EL (cell line): ENCODE results near the gene SYT13.

Experiments
- DNase-seq: peaks from one replicate; pipeline ENCODE4 v3.0.0-alpha.2; 2016

Gene SYT13

DNA sequence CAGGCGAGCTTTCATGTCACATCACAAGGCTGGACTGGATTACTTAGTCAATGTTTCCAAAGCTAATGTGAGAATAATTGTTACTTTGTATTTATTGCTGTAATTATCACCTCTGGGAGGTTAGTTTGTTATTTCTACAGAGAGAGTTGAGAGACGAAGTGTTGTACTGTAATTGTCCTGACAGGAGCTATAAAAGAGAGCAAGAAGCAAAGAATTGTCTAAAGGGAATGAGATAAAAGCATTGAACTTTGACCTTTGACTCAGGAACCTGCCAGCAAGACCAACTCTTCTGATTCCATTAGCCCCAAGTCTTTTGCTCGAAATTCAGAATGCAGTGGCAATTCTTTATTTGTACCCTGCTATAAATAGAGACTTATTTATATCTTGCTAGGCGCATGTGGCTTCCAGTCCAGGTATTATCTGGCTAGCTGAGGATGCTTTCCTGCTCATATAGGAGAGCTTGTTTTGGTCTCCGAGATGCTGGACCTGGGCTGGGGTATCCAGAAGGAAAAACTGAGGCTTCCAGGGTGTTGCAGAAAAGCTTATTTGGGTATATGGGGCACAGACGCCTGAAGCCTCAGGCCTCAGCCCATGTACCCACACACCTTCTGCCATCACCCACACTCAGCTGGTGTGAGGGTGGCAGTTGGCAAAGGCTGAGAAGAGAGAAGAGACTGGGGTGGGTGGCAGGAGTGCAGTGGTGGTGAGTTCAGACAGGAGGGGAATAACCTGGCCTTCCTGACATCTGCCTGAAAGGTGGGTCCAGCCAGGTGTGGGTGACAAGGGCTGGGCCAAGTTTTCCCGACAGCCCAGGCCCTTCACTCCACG is 40.7 kb downstream of the SYT13 start:
- no peak for DNase-seq

DNA sequence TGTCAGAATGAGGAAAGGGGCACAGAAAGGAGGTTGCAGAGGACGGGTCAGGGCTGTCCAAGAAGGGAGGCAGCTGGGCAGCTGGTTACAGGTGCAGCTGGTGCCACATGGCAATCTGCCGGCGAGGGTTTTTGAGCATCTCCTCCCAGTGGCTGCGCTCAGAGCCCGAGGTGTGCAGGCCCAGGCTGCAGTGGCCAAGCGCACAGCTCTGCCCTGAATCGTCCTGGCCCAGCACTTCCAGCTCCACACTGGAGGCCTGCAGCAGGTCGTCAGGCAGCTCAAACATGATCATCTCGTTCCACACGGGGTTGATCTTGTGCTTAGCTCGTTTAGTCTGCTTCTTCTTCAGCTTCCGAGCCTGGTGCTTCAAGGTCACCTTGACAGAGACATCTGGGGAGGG is 42.2 kb downstream of the SYT13 start:
- DNase-seq = no peak

DNA sequence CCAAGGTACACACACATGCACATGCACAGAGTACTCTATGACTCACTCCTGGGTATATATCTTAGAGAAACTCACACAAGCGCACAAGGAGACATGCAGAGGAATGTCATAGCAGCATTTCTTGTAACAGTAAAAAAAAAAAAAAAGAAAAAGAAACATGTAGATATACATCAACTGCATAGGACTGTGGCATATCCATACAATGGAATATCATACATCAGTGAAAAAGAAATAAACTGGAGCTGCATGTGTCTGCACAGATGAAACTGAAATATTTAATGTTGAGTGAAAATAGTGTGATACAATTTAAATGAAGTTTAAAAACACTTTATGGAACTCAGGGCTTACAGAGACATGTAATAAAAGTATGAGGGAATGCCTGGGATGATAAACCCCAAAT is 46.4 kb downstream of the SYT13 start:
- DNase-seq = no peak

DNA sequence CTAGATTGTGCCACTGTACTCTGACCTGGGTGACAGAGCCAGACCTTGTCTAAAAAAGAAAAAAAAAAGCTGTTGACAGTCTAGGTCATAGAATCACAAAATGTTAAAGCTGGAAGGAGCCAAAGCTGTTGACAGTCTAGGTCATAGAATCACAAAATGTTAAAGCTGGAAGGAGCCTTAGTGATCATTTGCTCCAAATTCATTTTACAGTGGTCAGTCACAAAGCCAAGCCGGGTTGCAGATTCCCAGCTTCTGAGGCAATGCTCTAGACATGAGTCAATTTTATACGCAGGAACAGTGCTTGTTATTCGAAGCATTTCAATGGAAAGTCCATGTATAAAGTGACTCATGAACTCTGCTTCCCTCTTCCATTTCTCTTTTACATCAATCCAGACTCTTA is 47.4 kb downstream of the SYT13 start:
- DNase-seq = peak; percentile 58

- DNase-seq = no peak
These were observed 48.3 kb downstream of the SYT13 start for GRCh38 chr11:45237711-45238315.

- no peak for DNase-seq
These were observed 51.7 kb downstream of the SYT13 start for GRCh38 chr11:45234306-45235006.

GRCh38 chr11:45233804-45234170 is 52.4 kb downstream of the SYT13 start:
- no peak for DNase-seq

DNA sequence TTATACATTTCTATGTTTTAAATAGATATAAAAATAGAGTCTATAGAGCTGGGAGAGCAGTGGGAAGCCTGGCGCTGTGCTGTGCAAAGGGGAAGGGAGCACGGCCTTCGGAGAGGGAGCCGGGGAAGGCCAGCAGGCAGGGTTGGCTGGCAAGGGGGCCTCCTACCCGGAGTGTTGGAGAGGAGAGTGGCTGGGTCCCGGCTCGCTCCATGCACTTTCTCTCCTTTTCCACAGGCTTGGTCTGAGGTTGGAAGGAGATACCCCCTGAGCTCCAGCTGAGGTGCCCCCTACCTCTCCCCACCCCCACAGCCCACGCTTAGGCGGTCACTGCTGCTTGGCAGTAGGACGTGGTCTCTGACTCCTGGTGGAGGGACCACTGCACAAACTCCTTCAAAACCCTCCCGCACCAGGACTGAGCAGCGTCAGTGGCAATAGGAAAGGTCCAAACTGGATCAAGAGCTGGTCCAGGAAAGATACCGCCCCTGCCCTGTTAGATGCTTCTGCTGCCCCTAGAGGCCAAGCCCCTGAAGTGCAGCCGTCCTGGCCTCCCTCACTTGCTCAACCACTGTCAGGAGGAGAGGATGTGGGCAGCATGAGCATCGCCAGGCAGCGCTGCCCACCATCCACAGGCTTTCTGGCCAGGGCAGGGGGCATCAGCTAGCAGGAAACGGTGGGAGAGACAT is 52.9 kb downstream of the SYT13 start:
- peak; percentile 54 for DNase-seq

GRCh38 chr11:45232341-45233080 is 53.6 kb downstream of the SYT13 start:
- DNase-seq = no peak

GRCh38 chr11:45229401-45230020 is 56.6 kb downstream of the SYT13 start:
- DNase-seq = no peak

DNA sequence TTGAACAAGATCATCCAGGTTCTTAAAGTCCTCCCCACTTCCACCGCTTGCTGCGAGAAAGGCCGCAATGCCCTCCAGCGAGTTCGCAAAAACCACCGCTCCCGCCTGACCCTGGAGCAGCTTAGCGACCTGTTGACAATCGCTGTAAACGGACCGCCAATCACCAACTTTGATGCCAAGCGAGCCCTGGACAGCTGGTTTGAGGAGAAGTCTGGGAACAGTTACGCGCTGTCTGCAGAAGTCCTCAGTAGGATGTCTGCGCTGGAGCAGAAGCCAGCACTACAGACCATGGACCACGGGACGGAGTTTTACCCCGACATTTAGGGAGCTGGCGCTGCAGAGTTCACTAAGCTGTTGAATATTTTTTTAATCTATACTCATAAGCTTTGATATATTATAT is 58.3 kb downstream of the SYT13 start:
- DNase-seq = no peak

- DNase-seq = no peak
These were observed 59.2 kb downstream of the SYT13 start for GRCh38 chr11:45226901-45227300.

DNA sequence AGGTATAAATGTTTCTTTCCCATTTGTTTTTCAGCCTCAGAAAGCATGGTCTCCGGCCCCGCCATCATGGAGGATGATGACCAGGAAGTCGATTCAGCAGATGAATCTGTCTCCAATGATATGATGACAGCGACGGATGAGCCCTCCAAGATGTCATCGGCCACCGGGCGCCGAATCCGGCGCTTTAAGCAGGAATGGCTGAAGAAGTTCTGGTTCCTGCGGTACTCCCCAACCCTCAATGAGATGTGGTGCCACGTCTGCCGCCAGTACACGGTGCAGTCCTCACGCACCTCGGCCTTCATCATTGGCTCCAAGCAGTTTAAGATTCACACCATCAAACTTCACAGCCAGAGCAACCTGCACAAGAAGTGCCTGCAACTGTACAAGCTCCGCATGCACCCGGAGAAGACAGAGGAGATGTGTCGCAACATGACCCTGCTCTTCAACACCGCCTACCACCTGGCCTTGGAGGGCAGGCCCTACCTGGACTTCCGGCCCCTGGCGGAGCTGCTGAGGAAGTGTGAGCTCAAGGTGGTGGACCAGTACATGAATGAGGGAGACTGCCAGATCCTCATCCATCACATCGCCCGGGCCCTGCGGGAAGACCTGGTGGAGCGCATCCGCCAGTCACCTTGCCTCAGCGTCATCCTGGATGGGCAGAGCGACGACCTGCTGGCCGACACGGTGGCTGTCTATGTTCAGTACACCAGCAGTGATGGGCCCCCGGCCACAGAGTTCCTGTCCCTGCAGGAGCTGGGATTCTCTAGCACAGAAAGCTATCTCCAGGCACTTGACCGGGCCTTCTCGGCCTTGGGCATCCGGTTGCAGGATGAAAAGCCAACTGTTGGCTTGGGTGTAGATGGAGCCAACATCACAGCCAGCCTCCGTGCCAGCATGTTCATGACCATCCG is 59.9 kb downstream of the SYT13 start:
- DNase-seq = no peak

GRCh38 chr11:45225277-45225676 is 60.9 kb downstream of the SYT13 start:
- DNase-seq = no peak

DNA sequence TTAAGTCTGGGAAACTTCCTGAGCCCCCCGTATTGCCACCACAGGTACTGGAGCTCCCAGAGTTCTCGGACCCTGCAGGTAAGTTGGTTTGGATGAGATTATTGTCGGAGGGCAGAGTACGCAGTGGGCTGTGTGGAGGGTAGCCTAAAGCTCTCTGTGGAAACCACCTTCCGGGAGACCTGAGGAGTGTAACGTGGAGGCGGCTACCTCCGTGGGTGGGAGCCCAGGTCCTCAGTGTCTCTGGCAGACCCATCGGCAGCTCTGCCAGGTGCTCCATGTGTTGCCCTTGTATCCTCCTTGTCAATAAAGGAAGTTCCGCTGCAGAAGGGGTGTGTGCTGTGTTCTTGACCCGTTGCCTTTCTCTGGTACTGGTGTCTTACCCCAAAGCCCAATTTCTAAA is 61.4 kb downstream of the SYT13 start:
- no peak for DNase-seq

GRCh38 chr11:45223496-45223895 is 62.6 kb downstream of the SYT13 start:
- no peak for DNase-seq

- DNase-seq = no peak
These were observed 66.7 kb downstream of the SYT13 start for GRCh38 chr11:45219411-45219810.

GRCh38 chr11:45218705-45219104 is 67.4 kb downstream of the SYT13 start:
- DNase-seq = no peak

DNA sequence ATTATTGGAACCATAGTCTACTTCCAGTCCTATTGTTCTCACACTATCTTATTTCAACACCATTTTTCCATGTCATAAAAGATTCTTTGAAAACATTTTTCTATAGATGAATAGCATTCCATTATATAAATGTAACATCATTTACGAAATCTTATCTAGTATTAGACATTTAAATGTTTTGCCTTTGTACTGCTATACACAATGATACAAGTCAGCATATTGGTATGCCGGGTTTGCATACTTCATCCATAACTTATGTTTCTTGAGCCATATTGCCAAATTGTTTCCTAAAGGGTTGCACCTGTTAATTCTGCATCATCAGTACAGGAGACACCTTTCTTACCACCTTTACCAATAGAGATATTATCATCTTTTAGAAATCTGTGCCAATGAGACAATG is 68.2 kb downstream of the SYT13 start:
- DNase-seq = peak; percentile 4

DNA sequence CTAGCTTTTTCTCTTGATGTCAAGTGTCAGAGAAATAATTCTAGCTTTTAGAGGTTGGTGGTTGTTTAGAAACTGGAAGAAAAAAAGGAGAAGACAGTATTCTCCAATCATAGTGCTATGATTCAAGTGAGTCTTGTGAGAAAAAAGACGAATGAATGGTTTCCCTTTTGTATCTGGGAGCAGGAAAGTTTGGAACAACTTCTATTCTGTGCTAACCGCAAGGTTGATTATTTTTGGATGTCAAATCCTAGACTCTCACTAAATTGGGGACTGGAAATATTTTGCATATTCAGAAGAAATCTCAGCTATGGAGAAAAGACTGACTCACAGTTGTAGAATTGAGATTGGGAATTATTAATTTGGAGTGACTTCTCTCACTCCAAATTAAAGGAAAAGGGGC is 69.2 kb downstream of the SYT13 start:
- DNase-seq = no peak

GRCh38 chr11:45216031-45216430 is 70.1 kb downstream of the SYT13 start:
- no peak for DNase-seq
